Measurements from ENCODE around the gene ATP2B2.

ATP2B2 gene

GRCh38 chr3:10288575-10288960 lies 216.8 kb downstream of the ATP2B2 start:
- Histone ChIP-seq H3K27ac (ENCODE audit: low read length) (no peak overlapping the region), H3K36me3 (replicated peaks; ENCODE audit: low read depth, low read length) (peaks cover 28% of the 10 kb centered on the region), H3K4me3 (ENCODE audit: low read length) (no peak overlapping the region), H3K9me3 (ENCODE audit: insufficient read depth, low read length) (no peaks in the 10 kb centered on the region), H4K20me1 (ENCODE audit: insufficient read depth, low read length) (no peaks in the 10 kb centered on the region), H2AFZ (ENCODE audit: low read depth, low read length) (no peak overlapping the region), H3K4me2 (ENCODE audit: low read length) (no peak overlapping the region), H3K79me2 (ENCODE audit: low read length) (no peaks in the 10 kb centered on the region), H3K4me1 (ENCODE audit: low read length) (peaks cover 15% of the 10 kb centered on the region), H3K9ac (ENCODE audit: low read length) (no peak overlapping the region), H3K27me3 (ENCODE audit: low read depth, low read length) (no peaks in the 10 kb centered on the region)
- TF ChIP-seq CTCF (IDR thresholded peaks at IDR 0.05; ENCODE audit: low read depth, low read length) (no peak), EZH2phosphoT487 (IDR thresholded peaks at IDR 0.05; ENCODE audit: low read depth) (no peak)

- H3K27me3 ChIP-seq (ENCODE audit: low read depth, low read length) = no peaks in the 10 kb centered on the region
- TF ChIP-seq EZH2phosphoT487 (IDR thresholded peaks at IDR 0.05; ENCODE audit: low read depth) = no peak
- no peak for TF ChIP-seq CTCF (IDR thresholded peaks at IDR 0.05; ENCODE audit: low read depth, low read length)
- no peak overlapping the region for H3K4me3 ChIP-seq (ENCODE audit: low read length)
- no peak overlapping the region for H3K27ac ChIP-seq (ENCODE audit: low read length)
- no peaks in the 10 kb centered on the region; the same call in 1 of the 2 replicates for H4K20me1 ChIP-seq (ENCODE audit: insufficient read depth, low read length)
- H3K79me2 ChIP-seq (ENCODE audit: low read length) = no peaks in the 10 kb centered on the region
- H3K36me3 ChIP-seq (replicated peaks; ENCODE audit: low read depth, low read length) = peaks cover 30% of the 10 kb centered on the region
- no peaks in the 10 kb centered on the region for H3K9me3 ChIP-seq (ENCODE audit: insufficient read depth, low read length)
- H3K4me1 ChIP-seq (ENCODE audit: low read length) = peaks cover 11% of the 10 kb centered on the region
- H3K4me2 ChIP-seq (ENCODE audit: low read length) = no peak overlapping the region
- H2AFZ ChIP-seq (ENCODE audit: low read depth, low read length) = no peak overlapping the region
- H3K9ac ChIP-seq (ENCODE audit: low read length) = no peak overlapping the region
Observed at GRCh38 chr3:10287936-10288574, 217.3 kb downstream of the ATP2B2 start.

- TF ChIP-seq CTCF (IDR thresholded peaks at IDR 0.05; ENCODE audit: low read depth, low read length) (no peak), EZH2phosphoT487 (IDR thresholded peaks at IDR 0.05; ENCODE audit: low read depth) (no peak)
- no peak overlapping the region for H2AFZ ChIP-seq (ENCODE audit: low read depth, low read length)
- H3K4me2 ChIP-seq (ENCODE audit: low read length) = no peak overlapping the region
- H3K9me3 ChIP-seq (ENCODE audit: insufficient read depth, low read length) = no peaks in the 10 kb centered on the region
- H3K27me3 ChIP-seq (ENCODE audit: low read depth, low read length) = no peaks in the 10 kb centered on the region
- no peaks in the 10 kb centered on the region for H3K4me1 ChIP-seq (ENCODE audit: low read length)
- H3K4me3 ChIP-seq (ENCODE audit: low read length) = no peak overlapping the region
- H3K79me2 ChIP-seq (ENCODE audit: low read length) = no peaks in the 10 kb centered on the region
- H3K27ac ChIP-seq (ENCODE audit: low read length) = no peak overlapping the region
- no peak overlapping the region for H3K9ac ChIP-seq (ENCODE audit: low read length)
- H3K36me3 ChIP-seq (replicated peaks; ENCODE audit: low read depth, low read length) = peaks cover 36% of the 10 kb centered on the region
- H4K20me1 ChIP-seq (ENCODE audit: insufficient read depth, low read length) = no peaks in the 10 kb centered on the region; the same call in 1 of the 2 replicates
Observed at GRCh38 chr3:10286596-10287295, 218.6 kb downstream of the ATP2B2 start.

- Histone ChIP-seq H3K4me1 (ENCODE audit: low read length) (no peaks in the 10 kb centered on the region), H3K27ac (ENCODE audit: low read length) (no peak overlapping the region), H3K9ac (ENCODE audit: low read length) (no peak overlapping the region), H3K36me3 (replicated peaks; ENCODE audit: low read depth, low read length) (peaks cover 36% of the 10 kb centered on the region), H3K27me3 (ENCODE audit: low read depth, low read length) (no peaks in the 10 kb centered on the region), H3K4me3 (ENCODE audit: low read length) (no peak overlapping the region), H3K79me2 (ENCODE audit: low read length) (no peaks in the 10 kb centered on the region), H3K9me3 (ENCODE audit: insufficient read depth, low read length) (no peaks in the 10 kb centered on the region), H4K20me1 (ENCODE audit: insufficient read depth, low read length) (no peaks in the 10 kb centered on the region; the same call in 1 of the 2 replicates), H3K4me2 (ENCODE audit: low read length) (no peak overlapping the region), H2AFZ (ENCODE audit: low read depth, low read length) (no peak overlapping the region)
- TF ChIP-seq CTCF (IDR thresholded peaks at IDR 0.05; ENCODE audit: low read depth, low read length) (no peak), EZH2phosphoT487 (IDR thresholded peaks at IDR 0.05; ENCODE audit: low read depth) (no peak)
Observed at GRCh38 chr3:10286133-10286524, 219.3 kb downstream of the ATP2B2 start.
